ENCODE results near the gene KERA.

- TF ChIP-seq POLR2AphosphoS5 (IDR thresholded peaks at IDR 0.05) (no peak), CTCF (IDR thresholded peaks at IDR 0.05 in 8 of 11, conservative IDR thresholded peaks at IDR 0.05 in 3 of 11) (no peak)
These were observed 50.1 kb downstream of the KERA start for GRCh38 chr12:91007531-91008290.
